Measurements from ENCODE around the gene PCDH15. TPM values are rescaled to one million over a fixed set of nuclear protein-coding genes. Genes with fewer than 3 reads are reported as not detected.

The PCDH15 gene
- total and polyA plus RNA-seq, 2 of the 13 experiments (the other 11 are each of a cell fraction or from before 2014, with no cell fraction given), result not detected

GRCh38 chr10:54139819-54140428, 661.1 kb downstream of the PCDH15 start:
- Histone ChIP-seq H3K9me3 (ENCODE audit: low read length) (peaks cover 51% of the 10 kb centered on the region), H3K36me3 (replicated peaks in 1 of 2; ENCODE audit: control insufficient read depth in 1 of 2, insufficient read depth in 2 of 2, low read length in 2 of 2) (no peaks in the 10 kb centered on the region), H3K4me3 (replicated peaks in 1 of 3; ENCODE audit: insufficient read depth in 1 of 3, low read depth in 2 of 3, low read length in 3 of 3) (no peak overlapping the region), H2AFZ (ENCODE audit: low read length) (no peak overlapping the region), H3K27ac (ENCODE audit: extremely low read length, insufficient read depth, low read length) (no peak overlapping the region), H3K4me2 (ENCODE audit: low read depth, low read length) (no peak overlapping the region), H3K4me1 (ENCODE audit: insufficient read depth, low read length) (no peaks in the 10 kb centered on the region), H3K9ac (ENCODE audit: insufficient read depth, low read depth, low read length) (no peak overlapping the region), H3K79me2 (ENCODE audit: insufficient read depth, low read length) (no peaks in the 10 kb centered on the region), H3K27me3 (ENCODE audit: control insufficient read depth in 1 of 2, insufficient read depth in 2 of 2, low read length in 2 of 2) (no peaks in the 10 kb centered on the region), H4K20me1 (ENCODE audit: insufficient read depth, low read length) (no peaks in the 10 kb centered on the region)
- ATAC-seq, result no peak
- TF ChIP-seq ZFP36 (IDR thresholded peaks at IDR 0.05; ENCODE audit: borderline replicate concordance, low read depth, low read length, partially characterized antibody), result peak; percentile 88
- no peak for TF ChIP-seq ZNF589 (CRISPR knock-in tag; conservative IDR thresholded peaks at IDR 0.05)
- in situ Hi-C loops (cut with HindIII; ENCODE audit: extremely low pct_ligation_motif_present, low pct_unique_long_range_greater_than_20kb), result no loop called here
- intact Hi-C loops (cut with micrococcal nuclease; ENCODE audit: unreplicated experiment), result no loop called here
- ChIA-PET CTCF (ENCODE audit: low intra/inter-chr PET ratio, low total read pairs) (no interaction called here), POLR2A (no interaction called here)
- DNase-seq (ENCODE audit: low spot score), result no peak
- no TSS peak for BruUV-seq (replicated peaks)
- FAIRE-seq, result no peak

- no peaks in the 10 kb centered on the region for H3K27me3 ChIP-seq (ENCODE audit: control insufficient read depth in 1 of 2, insufficient read depth in 2 of 2, low read length in 2 of 2)
- ChIA-PET POLR2A (no interaction called here), CTCF (ENCODE audit: low intra/inter-chr PET ratio, low total read pairs) (no interaction called here)
- no peaks in the 10 kb centered on the region for H4K20me1 ChIP-seq (ENCODE audit: insufficient read depth, low read length)
- FAIRE-seq, result no peak
- no TSS peak for BruUV-seq (replicated peaks)
- H3K79me2 ChIP-seq (ENCODE audit: insufficient read depth, low read length), result no peaks in the 10 kb centered on the region
- no peak overlapping the region for H3K27ac ChIP-seq (ENCODE audit: extremely low read length, insufficient read depth, low read length)
- no peak overlapping the region for H2AFZ ChIP-seq (ENCODE audit: low read length)
- H3K36me3 ChIP-seq (replicated peaks in 1 of 2; ENCODE audit: control insufficient read depth in 1 of 2, insufficient read depth in 2 of 2, low read length in 2 of 2), result no peaks in the 10 kb centered on the region
- ATAC-seq, result no peak
- H3K9ac ChIP-seq (ENCODE audit: insufficient read depth, low read depth, low read length), result no peak overlapping the region
- in situ Hi-C loops (cut with HindIII; ENCODE audit: extremely low pct_ligation_motif_present, low pct_unique_long_range_greater_than_20kb), result no loop called here
- whole genome bisulfite sequencing (ENCODE audit: low lambda C conversion rate), result 80% methylated on average over 2 of the region's 2 CpGs
- no peak for DNase-seq (ENCODE audit: low spot score)
- H3K4me1 ChIP-seq (ENCODE audit: insufficient read depth, low read length), result no peaks in the 10 kb centered on the region
- peaks cover 46% of the 10 kb centered on the region for H3K9me3 ChIP-seq (ENCODE audit: low read length)
- H3K4me3 ChIP-seq (replicated peaks in 1 of 3; ENCODE audit: insufficient read depth in 1 of 3, low read depth in 2 of 3, low read length in 3 of 3), result no peak overlapping the region
- intact Hi-C loops (cut with micrococcal nuclease; ENCODE audit: unreplicated experiment), result no loop called here
- no peak overlapping the region for H3K4me2 ChIP-seq (ENCODE audit: low read depth, low read length)
- TF ChIP-seq SUZ12 (IDR thresholded peaks at IDR 0.05; ENCODE audit: low read depth, low read length) (no peak), PRMT3 (CRISPR knock-in tag; IDR thresholded peaks at IDR 0.05; ENCODE audit: borderline replicate concordance, low read depth) (no peak), STAT6 (CRISPR knock-in tag; IDR thresholded peaks at IDR 0.05; ENCODE audit: borderline replicate concordance) (no peak), HBP1 (CRISPR knock-in tag; IDR thresholded peaks at IDR 0.05; ENCODE audit: low read depth) (no peak), CBX2 (IDR thresholded peaks at IDR 0.05; ENCODE audit: low read depth, low read length) (no peak), CBX2 (CRISPR knock-in tag; IDR thresholded peaks at IDR 0.05; ENCODE audit: low read depth) (no peak), EP300 (IDR thresholded peaks at IDR 0.05; ENCODE audit: low read depth in 2 of 2, low read length in 2 of 2) (no peak), EP300 (CRISPR knock-in tag; IDR thresholded peaks at IDR 0.05; ENCODE audit: borderline replicate concordance) (no peak), NR2F6 (IDR thresholded peaks at IDR 0.05) (no peak), NR2F6 (CRISPR knock-in tag; IDR thresholded peaks at IDR 0.05) (no peak), SIN3B (IDR thresholded peaks at IDR 0.05; ENCODE audit: low read length) (no peak), MLLT10 (CRISPR knock-in tag; IDR thresholded peaks at IDR 0.05) (no peak), RCOR2 (CRISPR knock-in tag; IDR thresholded peaks at IDR 0.05) (no peak)
Measured at GRCh38 chr10:54137396-54137795, 663.6 kb downstream of the PCDH15 start.

Data from HepG2 (cell line).